GM23248 (cell line): ENCODE measurements around the gene TLE5. TPM values are rescaled to one million over a fixed set of nuclear protein-coding genes. Genes with fewer than 3 reads are reported as not detected.

Experiments used
- DNase-seq: peaks from one replicate; pipeline ENCODE4 v3.0.0-alpha.2; 2015
- H2AFZ ChIP-seq: fragments of 200-600 bp; sonication (generic); 2 replicates; pipeline ENCODE4 v1.6.1; 2016; ENCODE audit warnings: antibody characterized with exemption
- H3F3A ChIP-seq: fragments of 200-600 bp; sonication (generic); 2 replicates; pipeline ENCODE4 v1.6.1; 2016; ENCODE audit warnings: mild to moderate bottlenecking, antibody characterized with exemption, mixed run types; ENCODE audit not compliant: insufficient read depth
- H3K27ac ChIP-seq: fragments of 200-600 bp; sonication (generic); 2 replicates; pipeline ENCODE4 v1.5.1; 2016; ENCODE audit warnings: mild to moderate bottlenecking
- H3K27me3 ChIP-seq: fragments of 200-600 bp; sonication (generic); replicated peaks from 2 replicates; pipeline ENCODE4 v1.6.1; 2016; ENCODE audit warnings: mild to moderate bottlenecking; ENCODE audit not compliant: insufficient read depth
- H3K36me3 ChIP-seq: fragments of 200-600 bp; sonication (generic); 2 replicates; pipeline ENCODE4 v1.6.1; 2016; ENCODE audit warnings: low read depth, mild to moderate bottlenecking
- H3K4me1 ChIP-seq: fragments of 200-600 bp; sonication (generic); 2 replicates; pipeline ENCODE4 v1.6.1; 2016; ENCODE audit warnings: mild to moderate bottlenecking; ENCODE audit not compliant: insufficient read depth
- H3K4me2 ChIP-seq: fragments of 200-600 bp; sonication (generic); one replicate; pipeline ENCODE4 v1.6.1; 2016; ENCODE audit warnings: mild to moderate bottlenecking; ENCODE audit not compliant: unreplicated experiment
- H3K4me3 ChIP-seq: fragments of 200-600 bp; sonication (generic); 2 replicates; pipeline ENCODE4 v1.5.1; 2016; ENCODE audit warnings: mild to moderate bottlenecking
- H3K79me2 ChIP-seq: fragments of 200-600 bp; sonication (generic); 2 replicates; pipeline ENCODE4 v1.6.1; 2016; ENCODE audit warnings: mild to moderate bottlenecking; ENCODE audit not compliant: insufficient read depth
- H3K9ac ChIP-seq: fragments of 200-600 bp; sonication (generic); 2 replicates; pipeline ENCODE4 v1.6.1; 2016; ENCODE audit warnings: mild to moderate bottlenecking
- H3K9me2 ChIP-seq: fragments of 200-600 bp; sonication (generic); 2 replicates; pipeline ENCODE4 v1.6.1; 2016; ENCODE audit warnings: mixed run types, mild to moderate bottlenecking, moderate library complexity; ENCODE audit not compliant: insufficient read depth
- H3K9me3 ChIP-seq: fragments of 200-600 bp; sonication (generic); one replicate; pipeline ENCODE4 v1.6.1; 2017; ENCODE audit warnings: low read depth
- H4K20me1 ChIP-seq: fragments of 200-600 bp; sonication (generic); 2 replicates; pipeline ENCODE4 v1.6.0; 2016; ENCODE audit not compliant: insufficient read depth
- EZH2 ChIP-seq: fragments of 200-600 bp; sonication (generic); IDR thresholded peaks from 2 replicates; pipeline ENCODE4 v1.6.1; 2018; ENCODE audit warnings: antibody characterized with exemption, mild to moderate bottlenecking; ENCODE audit not compliant: insufficient read depth, poor library complexity, severe bottlenecking
- EZH2phosphoT487 ChIP-seq: fragments of 200-600 bp; sonication (generic); IDR thresholded peaks from 2 replicates; pipeline ENCODE4 v1.6.1; 2018; ENCODE audit warnings: antibody characterized with exemption, moderate library complexity, mild to moderate bottlenecking, low read depth; ENCODE audit not compliant: insufficient read depth
- WGBS, 2 experiments: methylation state at CpG; one replicate each; pipeline ENCODE4 v1.1.6; 2015 to 2017; ENCODE audit warnings: low lambda C conversion rate in 2 of 2, low coverage in 1 of 2; ENCODE audit errors: missing lambda C conversion rate in 2 of 2; 5-methylcytosine and 5-hydroxymethylcytosine counted together
- in situ Hi-C: fragments of 300-500 bp; cut with MboI; formaldehyde crosslinking; loops from 2 replicates; pipeline ENCODE4 v1.15.0; 2020
- polyA plus RNA-seq: library from polyadenylated mRNA; unstranded; fragments of >200 nt; fragmentation: Nextera tagmentation; extraction: Ambion mirVana; gene quantifications from 2 replicates; pipeline ENCODE4 v1.2.1, GENCODE V29; 2016
- total RNA-seq: library from RNA; depleted of rRNA; stranded (reverse); fragments of >200 nt; shearing (Covaris generic); gene quantifications from 2 replicates; pipeline ENCODE4 v1.2.3, GENCODE V29; 2014

Gene TLE5
- total and polyA plus RNA-seq, 2 experiments from 2014 or later, result 133 to 337 TPM

- H2AFZ ChIP-seq, result peak overlapping the region; percentile 41; the same call in 1 of the 2 replicates
- H3K9me2 ChIP-seq, result no peaks in the 10 kb centered on the region
- no peak for DNase-seq
- H3K4me2 ChIP-seq, result no peak overlapping the region
- no peaks in the 10 kb centered on the region for H3K9me3 ChIP-seq
- 39% methylated on average over 15 of the region's 15 CpGs for WGBS, 2 experiments
- TF ChIP-seq EZH2phosphoT487 (no peak), EZH2 (no peak)
- no peak overlapping the region for H3K9ac ChIP-seq
- in situ Hi-C loops, result no loop called here
- H3K4me1 ChIP-seq, result no peaks in the 10 kb centered on the region
- 0 out of 2 replicates have a peak, but pooled peaks cover 7% of the 10 kb centered on the region for H3F3A ChIP-seq
- H3K36me3 ChIP-seq, result no peaks in the 10 kb centered on the region
- H4K20me1 ChIP-seq, result no peaks in the 10 kb centered on the region
- H3K79me2 ChIP-seq, result no peaks in the 10 kb centered on the region
- H3K27me3 ChIP-seq, result no peaks in the 10 kb centered on the region
- H3K27ac ChIP-seq, result no peak overlapping the region
- H3K4me3 ChIP-seq, result no peak overlapping the region
Observed at GRCh38 chr19:3042621-3043267, 19.6 kb downstream of the TLE5 start.

GRCh38 chr19:3041761-3042620, 20.3 kb downstream of the TLE5 start:
- Histone ChIP-seq H2AFZ (peak overlapping the region; percentile 41; the same call in 1 of the 2 replicates), H3K27ac (no peak overlapping the region), H3K4me3 (no peak overlapping the region), H3K27me3 (no peaks in the 10 kb centered on the region), H4K20me1 (no peaks in the 10 kb centered on the region), H3K4me2 (no peak overlapping the region), H3K4me1 (no peaks in the 10 kb centered on the region), H3K9me2 (no peaks in the 10 kb centered on the region), H3K36me3 (no peaks in the 10 kb centered on the region), H3K9ac (no peak overlapping the region), H3F3A (0 out of 2 replicates have a peak, but pooled peaks cover 7% of the 10 kb centered on the region), H3K9me3 (no peaks in the 10 kb centered on the region), H3K79me2 (no peaks in the 10 kb centered on the region)
- no peak for DNase-seq
- WGBS, 2 experiments, result 28 to 47% methylated on average over 20 to 39 of the region's 40 CpGs
- no peak for TF ChIP-seq EZH2phosphoT487
- in situ Hi-C loops, result no loop called here

- no peak overlapping the region for H3K27ac ChIP-seq
- no peak overlapping the region for H2AFZ ChIP-seq
- no peak overlapping the region for H3K4me3 ChIP-seq
- no peak for DNase-seq
- in situ Hi-C loops, result no loop called here
- no peaks in the 10 kb centered on the region for H3K4me1 ChIP-seq
- TF ChIP-seq EZH2 (no peak), EZH2phosphoT487 (no peak)
- no peaks in the 10 kb centered on the region for H3K36me3 ChIP-seq
- H3K9ac ChIP-seq, result no peak overlapping the region
- no peaks in the 10 kb centered on the region for H3K27me3 ChIP-seq
- H3K9me3 ChIP-seq, result no peaks in the 10 kb centered on the region
- H3K79me2 ChIP-seq, result no peaks in the 10 kb centered on the region
- H3K9me2 ChIP-seq, result no peaks in the 10 kb centered on the region
- 0 out of 2 replicates have a peak, but pooled peaks cover 7% of the 10 kb centered on the region for H3F3A ChIP-seq
- no peak overlapping the region for H3K4me2 ChIP-seq
- no peaks in the 10 kb centered on the region for H4K20me1 ChIP-seq
- WGBS, 2 experiments, result 81 to 86% methylated on average over 12 of the region's 12 CpGs
Observed at GRCh38 chr19:3041327-3041726, 21.0 kb downstream of the TLE5 start.

GRCh38 chr19:3039641-3040077, 22.6 kb downstream of the TLE5 start:
- Histone ChIP-seq H3K27me3 (no peaks in the 10 kb centered on the region), H3K36me3 (no peaks in the 10 kb centered on the region), H3K9me3 (no peaks in the 10 kb centered on the region), H3K27ac (no peak overlapping the region), H4K20me1 (no peaks in the 10 kb centered on the region), H3K4me2 (no peak overlapping the region), H3F3A (no peaks in the 10 kb centered on the region), H3K9ac (no peak overlapping the region), H3K4me1 (peaks cover 3% of the 10 kb centered on the region), H3K9me2 (no peaks in the 10 kb centered on the region), H3K79me2 (no peaks in the 10 kb centered on the region), H3K4me3 (no peak overlapping the region), H2AFZ (no peak overlapping the region)
- in situ Hi-C loops, result no loop called here
- no peak for TF ChIP-seq EZH2
- DNase-seq, result no peak
- 87 to 89% methylated on average over 17 of the region's 17 CpGs for WGBS, 2 experiments
